B cell (primary cell): ENCODE data around the gene UBALD2. TPM values are rescaled to one million over a fixed set of nuclear protein-coding genes. Genes with fewer than 3 reads are reported as not detected.

ENCODE experiments used
- ATAC-seq: fragments of 200-7000 bp; cut with Tn5 transposase; one replicate; pipeline ENCODE4 v1.10.0; 2021; ENCODE audit warnings: low read depth, mild to moderate bottlenecking, moderate number of reproducible peaks, moderate library complexity
- CTCF ChIA-PET: fragments of 350-600 bp; sonication (Branson Sonifier 250); formaldehyde crosslinking; loops from one replicate; lab custom pipeline; 2021; ENCODE audit warnings: antibody characterized with exemption, inconsistent platforms; lab: Charles Lee
- POLR2A ChIA-PET: fragments of 350-600 bp; sonication (Branson Sonifier 250); formaldehyde crosslinking; loops from one replicate; lab custom pipeline; 2021; ENCODE audit warnings: antibody characterized with exemption; lab: Charles Lee
- DNase-seq: peaks from one replicate; pipeline ENCODE4 v3.0.0; 2013
- H2AFZ ChIP-seq: 2 replicates; pipeline ENCODE4 v1.6.1; 2012; ENCODE audit warnings: mild to moderate bottlenecking, low read depth, low read length; ENCODE audit not compliant: insufficient read depth, poor library complexity, severe bottlenecking
- H3K27ac ChIP-seq, 2 donors: 1 replicate in 1 of 2; 2 replicates in 1 of 2; pipeline ENCODE4 v1.5.1; 2012 to 2013; ENCODE audit warnings: low read length in 2 of 2, mild to moderate bottlenecking in 2 of 2, moderate library complexity in 1 of 2
- H3K27me3 ChIP-seq, 4 experiments: fragments of 200-600 bp in 1 of 4; sonication (generic) in 1 of 4; replicated peaks in 1 of 4; 1 replicate in 2 of 4; 2 replicates in 2 of 4; pipeline versions ENCODE4 v1.6.1 to v1.7.0; 2013 to 2016; ENCODE audit warnings: low read length in 3 of 4, mild to moderate bottlenecking in 2 of 4, mixed read lengths in 1 of 4, moderate library complexity in 1 of 4; ENCODE audit not compliant: insufficient read depth in 4 of 4, control insufficient read depth in 3 of 4; ENCODE audit errors: control extremely low read depth in 1 of 4
- H3K36me3 ChIP-seq, 2 experiments: replicated peaks in 1 of 2; 1 replicate in 1 of 2; 2 replicates in 1 of 2; pipeline versions ENCODE4 v1.6.1 to v1.7.1; 2013; ENCODE audit warnings: low read length in 1 of 2; ENCODE audit not compliant: insufficient read depth in 2 of 2, control insufficient read depth in 1 of 2; ENCODE audit errors: control extremely low read depth in 1 of 2, extremely low read depth in 1 of 2
- H3K4me1 ChIP-seq, 2 donors: fragments of 200-600 bp in 1 of 2; sonication (generic) in 1 of 2; 1 replicate in 1 of 2; 2 replicates in 1 of 2; pipeline versions ENCODE4 v1.5.1 to v1.6.1; 2013 to 2017; ENCODE audit warnings: low read length in 2 of 2; ENCODE audit not compliant: control insufficient read depth in 2 of 2, insufficient read depth in 2 of 2
- H3K4me2 ChIP-seq: replicated peaks from 2 replicates; pipeline ENCODE3; 2012; ENCODE audit warnings: mild to moderate bottlenecking, low read depth, low read length; ENCODE audit not compliant: poor library complexity, severe bottlenecking
- H3K4me3 ChIP-seq, 5 experiments: fragments of 200-600 bp in 1 of 5; sonication (generic) in 1 of 5; 1 replicate in 3 of 5; 2 replicates in 2 of 5; pipeline versions ENCODE4 v1.5.1 to v1.7.0; 2011 to 2016; ENCODE audit warnings: low read length in 4 of 5, mild to moderate bottlenecking in 4 of 5, low read depth in 2 of 5, control low read depth in 1 of 5, moderate library complexity in 1 of 5; ENCODE audit not compliant: insufficient read depth in 1 of 5; ENCODE audit errors: control extremely low read depth in 1 of 5, extremely low read depth in 1 of 5
- H3K79me2 ChIP-seq: fragments of 200-600 bp; sonication (generic); one replicate; pipeline ENCODE4 v1.6.0; 2016; ENCODE audit warnings: low read length; ENCODE audit not compliant: control insufficient read depth, insufficient read depth
- H3K9ac ChIP-seq: fragments of 200-600 bp; sonication (generic); 2 replicates; pipeline ENCODE4 v1.6.1; 2017; ENCODE audit warnings: mild to moderate bottlenecking, low read length, moderate library complexity
- H3K9me3 ChIP-seq, 3 donors: one replicate each; pipeline versions ENCODE4 v1.6.1 to v1.7.1; 2013; ENCODE audit warnings: low read length in 2 of 3; ENCODE audit not compliant: control insufficient read depth in 2 of 3, insufficient read depth in 1 of 3; ENCODE audit errors: control extremely low read depth in 1 of 3
- H4K20me1 ChIP-seq: 2 replicates; pipeline ENCODE4 v1.6.0; 2012; ENCODE audit warnings: mild to moderate bottlenecking, low read length; ENCODE audit not compliant: insufficient read depth, control insufficient read depth, poor library complexity, severe bottlenecking
- H3K27ac Mint-ChIP-seq: one replicate; pipeline ENCODE4 v1.8.0; 2021; ENCODE audit warnings: mixed read lengths
- H3K27me3 Mint-ChIP-seq: one replicate; pipeline ENCODE4 v1.8.0; 2021; ENCODE audit warnings: mixed read lengths
- H3K4me1 Mint-ChIP-seq: one replicate; pipeline ENCODE4 v1.8.0; 2021; ENCODE audit warnings: mixed read lengths
- H3K4me3 Mint-ChIP-seq: one replicate; pipeline ENCODE4 v1.8.0; 2021; ENCODE audit warnings: mixed read lengths
- H3K9me3 Mint-ChIP-seq: one replicate; pipeline ENCODE4 v1.8.0; 2022; ENCODE audit warnings: mixed read lengths; ENCODE audit not compliant: insufficient read depth
- EZH2 ChIP-seq: IDR thresholded peaks from 2 replicates; pipeline ENCODE4 v1.6.1; 2012; ENCODE audit warnings: borderline replicate concordance, low read depth, mild to moderate bottlenecking, moderate library complexity, low read length; ENCODE audit not compliant: insufficient read depth, poor library complexity, severe bottlenecking
- WGBS: methylation state at CpG from one replicate; pipeline ENCODE4 v1.1.5; 2013; ENCODE audit warnings: missing lambda C conversion rate; ENCODE audit not compliant: insufficient coverage; 5-methylcytosine and 5-hydroxymethylcytosine counted together
- intact Hi-C: fragments of 100-400 bp; cut with micrococcal nuclease; formaldehyde crosslinking; loops from one replicate; pipeline ENCODE4 v1.10.0; 2022
- polyA plus RNA-seq: library from polyadenylated mRNA; depleted of rRNA; stranded (reverse); fragments of >200 nt; gene quantifications from 2 replicates; pipeline ENCODE4 v1.2.3, GENCODE V29; 2012
- total RNA-seq, 2 donors: library from RNA; stranded (reverse); fragments of 120-200 nt in 1 of 2; gene quantifications; 1 replicate in 1 of 2; 2 replicates in 1 of 2; pipeline versions ENCODE4 v1.2.3 to v1.2.4, GENCODE V29; 2013 to 2022
- TF ChIP-seq, protein P1 (sequence below): fragments of 200-600 bp; IDR thresholded peaks from one replicate; pipeline ENCODE4 v1.8.0; 2022; ENCODE audit warnings: antibody characterized with exemption, mild to moderate bottlenecking

UBALD2 gene
- total and polyA plus RNA-seq, 2 donors (not counting 1 experiment from before 2014, with no cell fraction given) = 78.9 to 155 TPM

DNA sequence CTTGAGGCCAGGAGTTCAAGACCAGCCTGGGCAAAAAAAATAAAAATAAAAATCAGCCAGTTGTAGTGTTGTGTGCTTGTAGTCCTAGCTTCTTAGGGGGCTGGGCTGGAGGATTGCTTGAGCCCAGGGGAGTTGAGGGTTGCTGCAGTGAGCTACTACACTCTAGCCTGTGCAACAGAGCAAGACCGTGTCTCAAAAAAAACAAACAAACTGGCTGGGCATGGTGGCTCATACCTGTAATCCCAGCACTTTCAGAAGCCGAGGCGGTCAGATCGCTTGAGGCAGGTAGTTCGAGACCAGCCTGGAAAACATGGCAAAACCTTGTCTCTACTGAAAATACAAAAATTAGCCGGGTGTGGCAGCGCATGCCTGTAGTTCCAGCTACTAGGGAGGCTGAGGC lies 4.9 kb upstream of the UBALD2 start:
- Mint-ChIP-seq H3K4me3 (peak overlapping the region; percentile 67), H3K27me3 (no peaks in the 10 kb centered on the region), H3K4me1 (peaks cover 60% of the 10 kb centered on the region), H3K27ac (peak overlapping the region; percentile 82), H3K9me3 (no peaks in the 10 kb centered on the region)
- Histone ChIP-seq H3K9ac (no peak overlapping the region), H3K9me3 (peaks cover 0 to 3% (median 0%) of the 10 kb centered on the region in 3 donors), H3K27me3 (no peaks in the 10 kb centered on the region), H3K79me2 (peaks cover 4% of the 10 kb centered on the region), H2AFZ (peak overlapping the region; percentile 17), H3K4me2 (peak overlapping the region; percentile 34), H3K27ac (peak overlapping the region in 1 of 2 donors; percentile 32), H4K20me1 (no peaks in the 10 kb centered on the region), H3K4me3 (peak overlapping the region in 1 of 5 experiments; percentile 13), H3K4me1 (peaks cover 53 to 55% of the 10 kb centered on the region in 2 donors), H3K36me3 (no peaks in the 10 kb centered on the region)
- CTCF ChIA-PET = interaction anchor here (1.1 to 8.2 kb wide), 6 partner anchors 12 to 139 kb away, joined by 3 to 66 read pairs (median 10); no protein-coding TSS in a partner anchor
- peak; percentile 42 for DNase-seq
- intact Hi-C loops = loop anchor here (1.0 to 10.0 kb wide), 3 partner anchors 8 to 355 kb away; partner anchors contain the start of gene MRPL38
- no peak for ATAC-seq
- POLR2A ChIA-PET = interaction anchor here (2.2 kb wide), 1 partner anchor 17 kb away, joined by 7 read pairs; no protein-coding TSS in a partner anchor
- TF ChIP-seq, protein P1, sequence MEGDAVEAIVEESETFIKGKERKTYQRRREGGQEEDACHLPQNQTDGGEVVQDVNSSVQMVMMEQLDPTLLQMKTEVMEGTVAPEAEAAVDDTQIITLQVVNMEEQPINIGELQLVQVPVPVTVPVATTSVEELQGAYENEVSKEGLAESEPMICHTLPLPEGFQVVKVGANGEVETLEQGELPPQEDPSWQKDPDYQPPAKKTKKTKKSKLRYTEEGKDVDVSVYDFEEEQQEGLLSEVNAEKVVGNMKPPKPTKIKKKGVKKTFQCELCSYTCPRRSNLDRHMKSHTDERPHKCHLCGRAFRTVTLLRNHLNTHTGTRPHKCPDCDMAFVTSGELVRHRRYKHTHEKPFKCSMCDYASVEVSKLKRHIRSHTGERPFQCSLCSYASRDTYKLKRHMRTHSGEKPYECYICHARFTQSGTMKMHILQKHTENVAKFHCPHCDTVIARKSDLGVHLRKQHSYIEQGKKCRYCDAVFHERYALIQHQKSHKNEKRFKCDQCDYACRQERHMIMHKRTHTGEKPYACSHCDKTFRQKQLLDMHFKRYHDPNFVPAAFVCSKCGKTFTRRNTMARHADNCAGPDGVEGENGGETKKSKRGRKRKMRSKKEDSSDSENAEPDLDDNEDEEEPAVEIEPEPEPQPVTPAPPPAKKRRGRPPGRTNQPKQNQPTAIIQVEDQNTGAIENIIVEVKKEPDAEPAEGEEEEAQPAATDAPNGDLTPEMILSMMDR = no peak
- no peak for TF ChIP-seq EZH2
- 46% methylated on average over 7 of the region's 7 CpGs for WGBS

DNA sequence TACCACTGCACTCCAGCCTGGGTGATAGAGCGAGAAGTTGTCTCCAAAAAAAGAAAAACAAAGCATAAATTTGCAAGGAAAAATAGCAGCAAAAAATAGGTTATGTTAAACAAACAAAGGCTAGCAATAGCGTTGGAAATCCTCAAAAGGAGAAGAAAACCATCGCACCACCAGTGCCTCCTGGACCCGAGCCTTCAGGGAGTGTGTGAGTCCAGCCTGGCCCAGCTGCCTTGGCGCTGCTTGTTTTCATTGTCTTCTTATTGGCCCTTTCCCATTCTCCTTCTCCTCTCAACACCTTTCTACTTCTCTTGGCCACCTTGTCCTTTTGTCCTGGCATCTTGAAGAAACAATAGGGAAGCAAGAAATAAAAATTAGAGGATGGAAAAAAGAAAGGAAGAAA lies 4.5 kb upstream of the UBALD2 start:
- no peaks in the 10 kb centered on the region for H3K27me3 Mint-ChIP-seq
- peak overlapping the region; percentile 67 for H3K4me3 Mint-ChIP-seq

More for the DNA sequence above, 4.5 kb upstream of the UBALD2 start:
- Histone ChIP-seq H3K27ac (no peak overlapping the region), H2AFZ (peak overlapping the region; percentile 17), H3K79me2 (peaks cover 7% of the 10 kb centered on the region), H3K27me3 (no peaks in the 10 kb centered on the region), H3K9ac (no peak overlapping the region), H3K36me3 (no peaks in the 10 kb centered on the region), H3K4me2 (peak overlapping the region; percentile 34), H3K4me1 (peaks cover 53 to 55% of the 10 kb centered on the region in 2 donors), H3K4me3 (peak overlapping the region in 1 of 5 experiments; percentile 13), H3K9me3 (peaks cover 0 to 3% (median 0%) of the 10 kb centered on the region in 3 donors), H4K20me1 (peaks cover under 1% of the 10 kb centered on the region)
- 100% methylated on average over 4 of the region's 5 CpGs for WGBS
- ChIA-PET CTCF (interaction anchor here (1.1 to 8.2 kb wide), 7 partner anchors 13 to 139 kb away, joined by 3 to 66 read pairs (median 15); no protein-coding TSS in a partner anchor), POLR2A (interaction anchor here (2.2 kb wide), 1 partner anchor 17 kb away, joined by 7 read pairs; no protein-coding TSS in a partner anchor)
- H3K9me3 Mint-ChIP-seq = no peaks in the 10 kb centered on the region
- TF ChIP-seq, protein P1 = no peak
- no peak for TF ChIP-seq EZH2
- DNase-seq (no peak), ATAC-seq (no peak)
- peaks cover 56% of the 10 kb centered on the region for H3K4me1 Mint-ChIP-seq
- intact Hi-C loops = loop anchor here (1.0 to 10.0 kb wide), 3 partner anchors 8 to 356 kb away; partner anchors contain the start of gene MRPL38
- H3K27ac Mint-ChIP-seq = peak overlapping the region; percentile 82
